GM19328 (cell line): ENCODE data around the gene CBLC.

Experiments used
- ATAC-seq: cut with Tn5 transposase; IDR thresholded peaks from one replicate; pipeline ENCODE4 v1.9.1; 2021; ENCODE audit warnings: mild to moderate bottlenecking, moderate library complexity; ENCODE audit not compliant: unreplicated experiment

The CBLC gene, protein sequence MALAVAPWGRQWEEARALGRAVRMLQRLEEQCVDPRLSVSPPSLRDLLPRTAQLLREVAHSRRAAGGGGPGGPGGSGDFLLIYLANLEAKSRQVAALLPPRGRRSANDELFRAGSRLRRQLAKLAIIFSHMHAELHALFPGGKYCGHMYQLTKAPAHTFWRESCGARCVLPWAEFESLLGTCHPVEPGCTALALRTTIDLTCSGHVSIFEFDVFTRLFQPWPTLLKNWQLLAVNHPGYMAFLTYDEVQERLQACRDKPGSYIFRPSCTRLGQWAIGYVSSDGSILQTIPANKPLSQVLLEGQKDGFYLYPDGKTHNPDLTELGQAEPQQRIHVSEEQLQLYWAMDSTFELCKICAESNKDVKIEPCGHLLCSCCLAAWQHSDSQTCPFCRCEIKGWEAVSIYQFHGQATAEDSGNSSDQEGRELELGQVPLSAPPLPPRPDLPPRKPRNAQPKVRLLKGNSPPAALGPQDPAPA

DNA sequence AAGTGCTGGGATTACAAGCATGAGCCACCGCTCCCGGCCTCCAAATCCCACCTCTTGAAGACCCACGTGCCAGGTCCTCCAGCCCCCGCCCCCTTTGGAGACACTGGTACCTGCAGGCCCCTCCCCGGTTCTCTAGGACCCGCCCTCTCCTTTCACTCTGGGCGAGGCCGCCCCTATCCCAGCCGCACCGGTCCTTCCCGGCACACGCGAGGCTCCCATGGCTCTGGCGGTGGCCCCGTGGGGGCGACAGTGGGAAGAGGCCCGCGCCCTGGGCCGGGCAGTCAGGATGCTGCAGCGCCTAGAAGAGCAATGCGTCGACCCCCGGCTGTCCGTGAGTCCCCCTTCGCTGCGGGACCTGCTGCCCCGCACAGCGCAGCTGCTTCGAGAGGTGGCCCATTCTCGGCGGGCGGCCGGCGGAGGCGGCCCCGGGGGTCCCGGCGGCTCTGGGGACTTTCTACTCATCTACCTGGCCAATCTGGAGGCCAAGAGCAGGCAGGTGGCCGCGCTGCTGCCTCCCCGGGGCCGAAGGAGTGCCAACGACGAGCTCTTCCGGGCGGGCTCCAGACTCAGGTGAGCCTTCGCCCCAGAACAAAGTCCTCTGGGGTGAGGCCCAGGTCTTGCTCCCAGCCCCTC lies at the start of gene CBLC:
CBLC (plus strand) TSS at position 176 of the 633 bp plus-strand sequence; CDS start at position 218, 42 bp downstream.
- ATAC-seq, result no peak

DNA sequence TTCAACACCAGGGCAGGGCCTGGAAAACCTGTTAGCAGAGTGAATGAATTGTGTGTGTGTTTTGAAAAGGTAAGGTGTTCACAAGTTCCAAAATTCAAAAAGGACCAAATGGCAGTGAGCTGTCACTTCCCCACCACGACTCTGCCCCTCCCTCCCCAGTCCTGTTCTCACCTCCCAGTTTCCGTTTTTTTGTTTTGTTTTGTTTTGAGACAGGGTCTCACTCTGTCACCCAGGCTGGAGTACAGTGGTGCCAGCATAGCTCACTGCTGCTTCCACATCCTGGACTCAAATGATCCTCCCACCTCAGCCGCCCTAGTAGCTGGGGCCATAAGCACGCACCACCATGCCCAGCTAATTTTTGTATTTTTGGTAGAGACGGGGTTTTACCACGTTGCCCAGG lies 49.5 kb upstream of the CBLC start:
- no peak for ATAC-seq

DNA sequence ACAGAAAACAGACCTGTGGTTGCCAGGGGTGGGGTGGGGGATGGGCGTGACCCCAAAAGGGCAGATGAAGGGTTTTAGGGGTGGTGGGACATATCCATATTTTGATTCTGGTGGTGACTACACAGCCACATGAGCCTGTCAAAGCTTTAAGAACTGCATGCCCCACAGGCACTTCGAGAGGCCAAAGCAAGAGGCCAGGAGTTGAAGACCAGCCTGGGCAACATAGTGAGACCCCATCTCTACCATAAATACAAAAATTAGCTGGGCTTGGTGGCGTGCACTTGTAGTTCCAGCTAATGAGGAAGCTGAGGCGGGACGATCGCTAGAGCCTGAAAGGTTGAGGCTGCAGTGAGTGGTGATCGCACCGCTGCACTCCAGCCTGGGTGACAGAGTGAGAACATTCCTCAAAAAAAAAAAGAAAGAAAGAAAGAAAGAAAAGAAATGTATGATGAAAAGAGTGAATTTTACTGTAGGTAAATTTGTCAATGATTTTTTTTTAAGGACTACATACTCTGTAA lies 48.1 kb upstream of the CBLC start:
- no peak for ATAC-seq

DNA sequence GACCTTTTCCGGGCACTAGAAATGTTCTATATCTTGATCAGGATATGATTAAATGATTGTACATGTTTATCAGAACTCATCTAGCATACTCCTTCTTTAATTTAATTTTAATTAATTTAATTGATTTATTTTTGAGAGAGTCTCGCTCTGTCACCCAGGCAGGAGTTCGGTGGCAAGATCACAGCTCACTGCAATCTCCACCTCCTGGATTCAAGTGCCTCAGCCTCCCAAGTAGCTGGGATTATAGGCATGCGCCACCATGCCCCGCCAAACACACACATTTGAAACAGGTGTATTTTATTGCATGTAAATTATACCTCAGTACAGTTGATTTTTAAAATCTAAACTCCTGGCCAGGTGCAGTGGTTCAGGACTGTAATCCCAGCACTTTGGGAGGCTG lies 46.6 kb upstream of the CBLC start:
- no peak for ATAC-seq

DNA sequence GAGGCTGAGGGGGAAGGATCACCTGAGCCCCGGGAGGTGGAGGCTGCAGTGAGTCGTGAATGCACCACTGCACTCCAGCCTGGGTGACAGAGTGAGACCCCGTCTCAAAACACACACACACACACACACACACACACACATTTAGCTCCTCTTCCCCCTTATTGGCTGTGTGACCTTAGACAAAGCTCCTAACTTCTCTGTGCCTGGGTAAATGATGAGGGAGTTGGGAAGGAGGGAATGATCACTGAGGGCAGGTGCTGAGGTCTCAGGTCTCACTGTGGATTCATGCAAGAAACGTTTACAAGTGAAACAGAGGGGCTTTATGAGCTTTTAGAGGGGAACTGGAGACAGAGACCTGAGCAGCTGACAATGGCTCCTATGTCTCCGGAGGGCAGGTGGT lies 46.1 kb upstream of the CBLC start:
- no peak for ATAC-seq

DNA sequence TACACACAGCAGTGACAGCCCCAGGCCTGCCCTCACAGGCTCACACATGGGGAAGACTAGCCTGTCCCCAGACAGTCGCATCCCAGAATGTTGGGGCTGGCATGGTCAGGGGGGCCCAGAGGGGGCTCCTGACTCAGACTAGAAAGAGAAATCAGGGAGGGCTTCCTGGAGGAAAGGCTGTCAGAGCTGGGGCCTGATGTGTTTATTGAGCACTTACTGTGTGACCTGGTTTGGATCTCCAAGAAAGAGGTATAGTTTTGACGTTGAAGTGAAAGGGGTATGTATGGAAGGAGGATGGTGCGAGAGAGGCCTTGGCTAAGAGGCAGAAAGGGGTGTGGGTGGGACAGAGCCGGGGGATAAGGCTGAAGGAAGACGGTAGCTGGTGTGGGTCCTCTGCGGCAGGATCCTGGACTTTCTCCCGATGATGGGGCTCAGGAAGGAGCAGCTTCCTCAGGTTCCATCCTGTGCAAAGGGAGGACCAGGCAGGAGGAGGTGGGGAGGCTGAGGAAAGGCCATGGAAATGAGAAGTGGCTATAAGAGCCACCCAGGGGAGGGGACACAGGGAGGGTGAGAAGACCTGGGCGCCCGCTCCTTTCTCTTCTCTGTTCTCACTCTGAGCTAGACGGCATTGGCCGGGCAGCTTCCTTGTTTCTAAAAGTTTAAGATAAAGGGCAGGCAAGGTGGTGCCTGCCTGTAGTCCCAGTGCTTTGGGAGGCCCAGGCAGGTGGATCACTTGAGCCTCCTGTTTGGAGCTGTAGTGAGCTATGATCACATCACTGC lies 45.3 kb upstream of the CBLC start:
- ATAC-seq, result no peak

DNA sequence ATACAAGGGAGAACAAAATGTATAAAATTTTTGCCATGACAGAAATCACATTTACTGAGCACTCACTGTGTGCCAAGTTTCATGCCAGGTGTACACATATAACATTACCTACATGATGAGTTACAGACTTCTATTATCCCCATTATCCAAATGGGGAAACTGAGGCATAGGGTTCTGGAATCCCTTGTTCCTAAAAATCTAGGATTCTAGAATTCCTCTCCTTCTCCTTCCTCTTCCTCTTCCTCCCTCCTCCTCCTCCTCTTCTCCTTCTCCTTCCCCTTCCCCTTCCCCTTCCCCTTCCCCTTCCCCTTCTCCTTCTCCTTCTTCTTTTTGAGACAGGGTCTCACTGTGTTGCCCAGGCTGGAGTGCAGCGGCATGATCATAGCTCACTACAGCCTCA lies 43.3 kb upstream of the CBLC start:
- no peak for ATAC-seq

DNA sequence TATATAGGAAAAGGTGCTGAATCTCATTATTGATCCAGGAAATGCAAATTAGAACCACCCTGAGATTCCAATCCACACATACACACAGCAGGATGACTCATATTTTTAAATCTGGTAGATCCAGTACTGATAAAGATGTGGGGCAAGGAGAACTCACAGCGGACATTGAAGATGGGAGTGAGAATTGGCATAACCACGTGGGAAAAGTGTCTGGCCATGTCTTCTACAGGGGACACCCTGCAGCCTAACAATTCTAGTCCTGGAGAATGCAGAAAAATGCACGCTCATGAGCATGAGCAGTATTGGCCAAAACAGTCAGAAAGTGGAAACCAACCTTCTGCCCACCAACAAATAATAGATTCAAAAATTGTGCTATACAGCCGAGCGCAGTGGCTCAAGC lies 42.7 kb upstream of the CBLC start:
- no peak for ATAC-seq

DNA sequence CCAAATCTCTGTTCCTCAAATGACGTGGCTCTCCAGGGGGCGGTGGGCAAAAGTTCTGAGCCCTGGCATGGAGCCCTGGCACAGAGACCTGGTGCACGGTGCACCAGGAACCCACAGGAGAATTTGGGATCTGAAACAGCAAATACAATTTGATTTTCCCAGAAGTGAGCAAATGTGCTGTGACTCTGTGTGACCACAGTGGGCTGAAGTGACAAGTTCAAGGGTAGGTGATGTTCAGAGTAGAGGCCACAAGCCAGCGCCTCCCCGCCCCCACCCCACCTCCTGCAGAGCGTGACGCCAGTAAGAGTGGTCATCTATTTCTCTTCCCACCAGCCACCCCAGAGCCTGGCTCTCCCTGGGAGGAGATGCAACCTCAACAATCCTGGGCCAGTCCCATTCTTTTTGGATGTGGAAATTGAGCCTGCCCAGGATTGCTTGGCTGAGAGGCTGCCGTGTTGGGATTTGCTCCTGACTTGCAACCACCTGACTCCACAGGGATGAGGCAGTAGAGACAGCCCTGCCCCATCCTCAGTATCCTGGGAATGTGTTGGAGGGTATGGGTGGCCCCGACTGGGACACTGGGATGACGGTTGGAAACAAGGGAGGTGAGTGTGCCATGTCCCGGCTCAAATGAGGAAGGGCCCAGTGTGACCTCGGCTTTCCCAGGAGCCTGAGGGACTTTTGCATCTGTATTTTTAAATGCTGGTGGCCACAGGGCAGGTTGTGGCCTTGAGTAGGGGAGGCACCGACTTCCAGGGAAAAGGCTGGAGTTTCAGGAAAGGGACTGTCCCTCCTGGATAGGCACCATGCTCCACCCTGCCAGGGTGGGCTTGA lies 40.2 kb upstream of the CBLC start:
- no peak for ATAC-seq

DNA sequence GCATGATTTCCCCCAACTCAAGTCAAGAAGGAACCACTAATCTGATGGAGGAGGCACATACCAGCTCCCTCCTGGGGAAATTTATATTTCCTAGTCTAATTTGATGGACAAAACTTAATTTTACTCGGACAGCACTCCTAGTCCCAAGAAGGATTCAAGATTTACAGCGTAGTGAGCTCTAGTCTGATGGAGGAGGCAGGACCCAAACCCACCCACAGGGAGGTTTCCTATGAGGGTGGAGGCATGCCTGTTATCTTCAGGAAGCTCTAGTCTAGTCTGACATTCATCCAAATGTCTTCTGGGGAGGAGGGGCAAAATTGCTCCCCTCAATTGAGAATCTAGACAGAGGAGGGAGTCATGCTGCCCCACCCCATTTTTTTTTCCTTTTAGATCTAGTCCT lies 39.6 kb upstream of the CBLC start:
- no peak for ATAC-seq

DNA sequence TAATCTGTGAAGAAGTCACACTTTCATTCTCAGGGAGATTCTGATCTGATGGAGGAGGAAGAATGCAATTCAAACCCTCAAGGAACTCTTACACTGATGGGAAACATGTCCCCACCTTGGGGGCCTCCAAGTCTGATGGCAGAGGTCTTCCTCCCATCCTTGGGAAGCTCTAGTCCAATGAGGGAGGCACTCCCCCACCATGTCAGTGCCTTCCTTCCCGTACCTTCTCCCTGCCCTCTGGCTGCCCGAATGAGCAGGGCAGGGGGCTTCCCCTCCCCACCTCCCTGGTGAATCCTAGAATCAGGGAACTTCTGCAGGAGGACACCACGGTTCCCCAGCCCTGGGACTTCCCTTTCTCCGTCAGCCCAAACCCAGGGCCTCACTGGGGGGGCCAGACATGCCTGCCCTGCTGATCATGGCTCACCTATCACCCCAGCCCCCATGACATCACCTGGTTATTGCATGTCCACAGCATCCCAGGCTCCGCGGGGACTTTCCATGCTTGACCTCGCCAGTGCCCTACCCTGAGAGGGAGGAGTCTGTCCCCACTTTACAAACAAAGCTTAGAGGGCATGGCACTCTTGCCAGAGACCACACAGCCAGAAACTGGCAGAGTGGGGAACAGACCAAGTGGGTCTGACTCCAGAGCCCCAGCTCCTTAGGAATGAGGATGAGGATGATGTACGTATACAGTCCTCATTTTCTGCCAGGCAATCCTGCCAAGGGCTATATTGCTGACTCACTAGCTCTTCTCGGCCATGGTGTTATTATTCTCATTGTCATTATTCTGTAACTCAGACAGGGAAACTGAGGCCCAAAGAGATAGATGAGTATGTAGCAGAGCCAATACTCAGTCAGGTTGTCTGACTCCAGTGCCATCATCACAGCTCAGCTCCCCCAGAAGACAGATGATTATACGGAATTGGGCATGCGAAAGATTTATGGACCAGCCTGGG lies 38.8 kb upstream of the CBLC start:
- ATAC-seq, result no peak

DNA sequence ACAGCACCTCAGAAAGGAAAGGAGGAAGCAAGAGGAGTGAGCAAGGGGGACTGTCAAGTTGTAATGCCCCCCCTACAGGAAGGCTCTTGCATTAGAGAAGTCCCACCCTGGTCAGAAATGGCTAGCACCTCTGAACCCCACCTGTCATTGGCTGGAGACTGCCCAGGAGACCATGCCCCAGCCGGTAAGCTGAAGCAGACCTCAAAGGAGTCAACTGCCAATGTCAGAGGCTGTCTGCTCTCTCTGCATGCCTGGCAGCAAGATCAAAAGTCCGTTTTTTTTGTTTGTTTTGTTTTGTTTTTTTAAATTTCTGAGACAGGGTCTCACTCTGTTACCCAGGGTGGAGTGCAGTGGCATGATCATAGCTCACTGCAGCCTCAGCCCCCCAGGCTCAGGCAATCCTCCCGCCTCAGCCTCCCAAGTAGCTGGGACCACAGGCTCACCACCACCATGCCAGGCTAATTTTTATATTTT lies 37.3 kb upstream of the CBLC start:
- ATAC-seq, result no peak

DNA sequence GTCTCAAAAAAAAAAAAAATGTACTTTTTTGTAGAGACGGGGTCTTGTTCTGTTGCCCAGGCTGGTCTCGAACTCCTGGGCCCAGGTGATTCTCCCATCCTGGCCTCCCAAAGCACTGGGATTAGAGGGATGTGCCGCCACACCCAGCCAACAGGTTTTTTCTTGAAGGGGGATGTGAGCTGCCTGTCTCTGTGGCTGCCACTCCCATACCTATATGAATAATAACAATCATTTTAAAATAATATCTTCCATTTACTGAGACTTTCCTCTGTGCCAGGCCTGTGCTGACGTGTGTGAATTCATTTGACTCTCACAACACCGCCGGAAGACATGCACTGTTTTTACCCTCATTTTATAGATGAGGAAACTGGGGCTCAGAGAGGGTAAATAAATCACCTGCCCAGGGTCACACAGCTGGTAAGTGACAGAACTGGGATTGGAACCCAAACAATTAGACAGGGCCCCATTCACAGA lies 36.4 kb upstream of the CBLC start:
- ATAC-seq, result no peak

DNA sequence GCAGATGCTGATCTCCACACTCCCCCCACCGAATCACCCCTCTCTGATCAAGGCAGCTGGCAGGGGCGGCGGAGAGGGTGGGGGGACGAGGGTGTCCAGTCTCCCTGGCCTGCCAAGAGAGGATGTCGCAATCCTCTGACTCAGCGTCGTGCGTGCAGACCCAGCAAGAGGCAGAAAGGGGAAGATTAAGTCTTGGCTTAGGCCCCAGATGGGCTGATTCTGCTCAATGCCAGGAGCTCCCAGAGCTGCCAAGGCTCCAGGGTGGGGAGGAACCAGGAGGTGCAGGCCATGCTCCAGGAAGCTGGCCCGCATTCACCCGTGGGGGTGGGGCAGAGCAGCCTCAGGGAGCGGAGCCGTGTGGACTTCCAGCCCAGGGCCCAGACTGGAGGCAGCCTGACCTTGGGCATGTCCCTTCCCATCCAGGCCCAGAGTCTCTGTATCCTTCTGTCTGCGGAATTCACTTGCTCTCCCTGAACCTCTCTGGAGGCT lies 35.8 kb upstream of the CBLC start:
- ATAC-seq, result no peak

DNA sequence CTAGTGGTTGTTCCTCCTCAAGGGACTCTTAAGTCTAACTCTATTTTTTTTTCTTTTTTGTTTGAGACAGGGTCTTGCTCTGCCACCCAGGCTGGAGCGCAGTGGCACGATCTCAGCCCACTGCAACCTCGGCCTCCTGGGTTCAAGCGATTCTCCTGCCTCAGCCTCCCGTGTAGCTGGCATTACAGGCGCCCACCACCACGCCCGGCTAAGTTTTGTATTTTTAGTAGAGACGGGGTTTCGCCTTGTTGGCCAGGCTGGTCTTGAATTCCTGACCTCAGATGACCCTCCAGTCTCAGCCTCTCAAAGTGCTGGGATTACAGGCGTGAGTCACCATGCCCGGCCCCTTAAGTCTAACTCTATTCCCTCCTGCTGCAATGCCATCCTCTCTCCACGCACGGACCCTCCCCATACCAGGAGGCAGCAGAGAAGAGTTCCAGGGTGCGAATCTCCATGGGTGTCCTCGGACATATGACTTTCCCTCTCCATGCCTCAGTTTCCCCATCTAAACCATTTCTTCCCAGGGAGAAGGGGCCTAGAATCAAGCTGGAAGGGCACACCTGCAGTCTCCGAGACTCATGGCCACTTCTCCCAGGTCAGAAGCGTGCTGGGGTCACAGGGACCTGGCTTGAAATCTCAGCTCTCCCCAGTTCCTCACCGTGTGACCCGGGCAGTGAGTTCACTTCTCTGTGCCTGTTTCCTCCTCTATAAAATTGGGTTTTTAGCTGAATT lies 35.2 kb upstream of the CBLC start:
- no peak for ATAC-seq

DNA sequence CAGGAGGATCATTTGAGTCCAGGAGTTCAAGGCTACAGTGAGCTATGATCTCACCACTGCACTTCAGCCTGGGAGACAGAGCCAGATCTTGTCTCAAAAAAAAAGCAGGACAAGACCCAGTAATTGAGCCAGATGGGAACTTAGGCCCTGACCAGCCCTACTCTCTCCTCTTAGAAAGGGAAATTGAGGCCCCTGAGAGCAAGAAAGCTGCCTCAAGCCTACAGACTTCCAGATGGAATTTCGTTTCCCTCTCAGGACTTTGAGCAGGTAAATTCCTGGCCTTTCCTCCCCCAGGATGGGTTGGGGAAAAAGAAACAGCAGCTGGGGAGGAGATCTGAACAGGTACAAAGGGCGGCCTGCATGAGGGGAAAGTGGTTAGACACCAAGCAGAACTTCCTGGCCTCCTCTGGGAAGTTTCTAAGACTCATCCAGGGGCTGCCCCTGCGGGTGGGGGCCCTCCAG lies 32.8 kb upstream of the CBLC start:
- no peak for ATAC-seq

DNA sequence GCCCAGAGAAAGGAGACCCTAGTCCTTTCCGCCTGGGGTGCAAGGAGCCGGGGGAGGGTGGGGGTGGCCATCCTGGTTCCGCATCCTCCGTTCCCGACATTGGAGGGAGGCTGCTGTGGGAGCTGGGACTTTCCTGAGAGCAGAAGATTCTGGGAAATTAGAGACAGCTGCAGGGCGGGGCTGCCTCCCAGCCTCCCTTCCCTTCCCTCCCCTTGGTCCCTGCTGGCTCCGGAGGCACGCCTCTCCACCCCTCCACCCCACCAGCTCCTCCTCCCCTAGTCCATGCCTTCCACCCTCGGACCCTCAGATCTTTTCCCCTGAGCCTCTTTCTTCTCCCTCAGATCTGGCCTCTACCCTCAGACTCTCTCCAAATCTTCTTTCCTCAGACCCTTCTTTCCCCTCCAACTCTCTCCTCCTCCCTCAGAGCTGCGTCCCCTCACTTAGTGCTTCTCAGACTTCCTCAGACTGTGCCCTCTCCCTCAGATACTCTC lies 32.3 kb upstream of the CBLC start:
- no peak for ATAC-seq
